CD4-positive, alpha-beta T cell (primary cell): Measurements from ENCODE around the gene PROX2. TPM values are rescaled to one million over a fixed set of nuclear protein-coding genes. Genes with fewer than 3 reads are reported as not detected.

Source experiments
- ATAC-seq: fragments of 200-7000 bp; cut with Tn5 transposase; one replicate; pipeline ENCODE4 v1.10.0; 2022; ENCODE audit warnings: mild to moderate bottlenecking; ENCODE audit not compliant: poor library complexity
- CTCF ChIA-PET: fragments of 350-600 bp; sonication (Branson Sonifier 250); formaldehyde crosslinking; loops from one replicate; lab custom pipeline; 2021; ENCODE audit warnings: antibody characterized with exemption, inconsistent platforms; lab: Charles Lee
- POLR2A ChIA-PET: fragments of 350-600 bp; sonication (Branson Sonifier 250); formaldehyde crosslinking; loops from one replicate; lab custom pipeline; 2021; ENCODE audit warnings: antibody characterized with exemption, inconsistent platforms; lab: Charles Lee
- DNase-seq, 14 experiments: peaks; one replicate each; pipeline ENCODE4 v3.0.0-alpha.2; 2013 to 2020; ENCODE audit warnings: mixed read lengths in 2 of 14
- H3K27ac ChIP-seq, 2 donors: one replicate each; pipeline versions ENCODE4 v1.5.1 to v1.7.0; 2013; ENCODE audit warnings: low read length in 2 of 2, low read depth in 1 of 2, mild to moderate bottlenecking in 1 of 2
- H3K27me3 ChIP-seq, 2 experiments: 1 replicate in 1 of 2; 2 replicates in 1 of 2; pipeline versions ENCODE4 v1.6.1 to v1.7.0; 2013; ENCODE audit warnings: low read length in 2 of 2, control low read depth in 1 of 2, mild to moderate bottlenecking in 1 of 2, moderate library complexity in 1 of 2; ENCODE audit not compliant: insufficient read depth in 2 of 2, control insufficient read depth in 1 of 2
- H3K36me3 ChIP-seq: one replicate; pipeline ENCODE4 v1.6.1; 2013; ENCODE audit warnings: low read length, control low read depth; ENCODE audit not compliant: insufficient read depth
- H3K4me1 ChIP-seq: one replicate; pipeline ENCODE4 v1.6.1; 2013; ENCODE audit warnings: low read length, control low read depth; ENCODE audit not compliant: insufficient read depth
- H3K4me3 ChIP-seq: one replicate; pipeline ENCODE4 v1.5.1; 2013; ENCODE audit warnings: mild to moderate bottlenecking, low read length, moderate library complexity
- H3K9me3 ChIP-seq, 2 experiments: 1 replicate in 1 of 2; 2 replicates in 1 of 2; pipeline versions ENCODE4 v1.6.1 to v1.7.0; 2013; ENCODE audit warnings: low read length in 2 of 2, mild to moderate bottlenecking in 2 of 2, control low read depth in 1 of 2, moderate library complexity in 1 of 2; ENCODE audit not compliant: control insufficient read depth in 1 of 2, insufficient read depth in 1 of 2
- H3K27ac Mint-ChIP-seq: one replicate; pipeline ENCODE4 v1.8.0; 2020; ENCODE audit warnings: mixed read lengths
- H3K27me3 Mint-ChIP-seq: one replicate; pipeline ENCODE4 v1.8.0; 2021; ENCODE audit warnings: mixed read lengths
- H3K36me3 Mint-ChIP-seq: one replicate; pipeline ENCODE4 v1.8.0; 2021; ENCODE audit warnings: low read depth, mixed read lengths
- H3K4me1 Mint-ChIP-seq: one replicate; pipeline ENCODE4 v1.8.0; 2021; ENCODE audit warnings: low read depth, mixed read lengths
- H3K4me3 Mint-ChIP-seq: one replicate; pipeline ENCODE4 v1.8.0; 2020; ENCODE audit warnings: mild to moderate bottlenecking, mixed read lengths
- H3K9me3 Mint-ChIP-seq: one replicate; pipeline ENCODE4 v1.8.0; 2020; ENCODE audit warnings: mixed read lengths
- CTCF ChIP-seq: fragments of 200-600 bp; IDR thresholded peaks from one replicate; pipeline ENCODE4 v1.8.0; 2022; ENCODE audit warnings: antibody characterized with exemption, mild to moderate bottlenecking
- intact Hi-C, 2 experiments: fragments of 100-400 bp; cut with DNase I in 1 of 2; cut with micrococcal nuclease in 1 of 2; formaldehyde crosslinking; loops; one replicate each; pipeline versions ENCODE4 v1.15.1 to v1.9.0; 2023 to 2025; cut with DNase I, micrococcal nuclease
- total RNA-seq, 174 experiments: library from RNA in 2 of 174; stranded (reverse) in 2 of 174; gene quantifications; one replicate each; pipeline ENCODE4 v1.2.3 and lab custom pipeline; 2021 to 2026

PROX2 gene
- total RNA-seq, 2 experiments from 2014 or later = 0.25 TPM; not detected in 1

GRCh38 chr14:74852922-74853530, 22.9 kb downstream of the PROX2 start:
- Histone ChIP-seq H3K4me3 (no peak overlapping the region), H3K4me1 (peaks cover 9% of the 10 kb centered on the region), H3K27ac (no peak overlapping the region), H3K27me3 (no peaks in the 10 kb centered on the region), H3K36me3 (no peaks in the 10 kb centered on the region), H3K9me3 (no peaks in the 10 kb centered on the region)
- Mint-ChIP-seq H3K9me3 (no peaks in the 10 kb centered on the region), H3K4me1 (peaks cover 29% of the 10 kb centered on the region), H3K36me3 (peaks cover 7% of the 10 kb centered on the region), H3K4me3 (no peak overlapping the region), H3K27me3 (no peaks in the 10 kb centered on the region), H3K27ac (no peak overlapping the region)
- intact Hi-C loops = no loop called here
- ATAC-seq = no peak
- ChIA-PET CTCF (interaction anchor here (1.0 to 1.3 kb wide), 3 partner anchors 8 to 53 kb away, joined by 4 to 7 read pairs (median 4); no protein-coding TSS in a partner anchor), POLR2A (interaction anchor here (0.6 to 4.5 kb wide), 5 partner anchors 15 to 1284 kb away, joined by 3 to 26 read pairs (median 4); no protein-coding TSS in a partner anchor)
- TF ChIP-seq CTCF = no peak
- no peak for DNase-seq

GRCh38 chr14:74848768-74849167, 27.2 kb downstream of the PROX2 start:
- ATAC-seq (no peak), DNase-seq (no peak)
- no peaks in the 10 kb centered on the region for H3K9me3 ChIP-seq
- H3K27me3 ChIP-seq = no peaks in the 10 kb centered on the region
- H3K4me1 ChIP-seq = peaks cover 7% of the 10 kb centered on the region
- CTCF ChIA-PET = interaction anchor here (1.5 to 1.7 kb wide), 2 partner anchors 12 to 57 kb away, joined by 4 to 7 read pairs; no protein-coding TSS in a partner anchor
- no peak overlapping the region for H3K27ac ChIP-seq
- H3K27ac Mint-ChIP-seq = no peak overlapping the region
- no peaks in the 10 kb centered on the region for H3K9me3 Mint-ChIP-seq
- H3K36me3 ChIP-seq = no peaks in the 10 kb centered on the region
- no peaks in the 10 kb centered on the region for H3K27me3 Mint-ChIP-seq
- no peak for TF ChIP-seq CTCF
- intact Hi-C loops = no loop called here
- H3K4me1 Mint-ChIP-seq = peaks cover 23% of the 10 kb centered on the region
- H3K4me3 Mint-ChIP-seq = no peak overlapping the region
- no peaks in the 10 kb centered on the region for H3K36me3 Mint-ChIP-seq
- POLR2A ChIA-PET = no interaction called here
- H3K4me3 ChIP-seq = no peak overlapping the region

GRCh38 chr14:74846968-74847665, 28.8 kb downstream of the PROX2 start:
- ATAC-seq (no peak), DNase-seq (no peak)
- intact Hi-C loops = no loop called here
- Histone ChIP-seq H3K9me3 (no peaks in the 10 kb centered on the region), H3K27ac (no peak overlapping the region), H3K27me3 (no peaks in the 10 kb centered on the region), H3K4me1 (no peaks in the 10 kb centered on the region), H3K36me3 (no peaks in the 10 kb centered on the region), H3K4me3 (no peak overlapping the region)
- Mint-ChIP-seq H3K9me3 (no peaks in the 10 kb centered on the region), H3K27me3 (no peaks in the 10 kb centered on the region), H3K4me3 (no peak overlapping the region), H3K36me3 (no peaks in the 10 kb centered on the region), H3K27ac (no peak overlapping the region), H3K4me1 (peaks cover 20% of the 10 kb centered on the region)
- ChIA-PET POLR2A (no interaction called here), CTCF (interaction anchor here (1.0 to 1.7 kb wide), 2 partner anchors 14 to 59 kb away, joined by 3 to 7 read pairs; no protein-coding TSS in a partner anchor)
- no peak for TF ChIP-seq CTCF
